Measurements from ENCODE around the gene IL4R. TPM values are rescaled to one million over a fixed set of nuclear protein-coding genes. Genes with fewer than 3 reads are reported as not detected.

IL4R gene
- total RNA-seq, 1 experiment from 2014 or later: 28.6 TPM

- no CpG with 5 or more reads among the region's 5 CpGs for WGBS (ENCODE audit: extremely low coverage, insufficient read length, low lambda C conversion rate)
- H3K79me2 ChIP-seq (ENCODE audit: insufficient read depth, low read length): no peaks in the 10 kb centered on the region
Measured at GRCh38 chr16:27363246-27363632, 49.5 kb downstream of the IL4R start.

More at GRCh38 chr16:27363246-27363632, 49.5 kb downstream of the IL4R start:
- Histone ChIP-seq H2BK15ac (ENCODE audit: low read depth, low read length) (no peak overlapping the region), H2BK20ac (ENCODE audit: low read depth, low read length, poor library complexity, severe bottlenecking) (no peak overlapping the region), H3K9ac (ENCODE audit: extremely low read depth, insufficient read length, low read length) (no peak overlapping the region), H3K23me2 (ENCODE audit: insufficient read length, low read depth, low read length, poor library complexity, severe bottlenecking) (no peaks in the 10 kb centered on the region), H2AK5ac (ENCODE audit: insufficient read length, low read length) (no peak overlapping the region), H3K56ac (ENCODE audit: insufficient read length, low read depth, low read length) (no peak overlapping the region), H3K4ac (ENCODE audit: low read depth, low read length) (no peak overlapping the region), H3K4me1 (ENCODE audit: insufficient read depth, low read length) (no peaks in the 10 kb centered on the region), H3K27me3 (ENCODE audit: insufficient read depth, low read length) (no peaks in the 10 kb centered on the region), H3T11ph (ENCODE audit: low read length) (no peak overlapping the region), H2BK120ac (ENCODE audit: low read depth, low read length, poor library complexity, severe bottlenecking) (no peak overlapping the region), H4K5ac (ENCODE audit: insufficient read length, low read depth, low read length) (no peak overlapping the region), H2BK12ac (ENCODE audit: insufficient read length, low read depth, low read length) (no peak overlapping the region), H2AFZ (ENCODE audit: low read length) (no peak overlapping the region), H2BK5ac (ENCODE audit: insufficient read length, low read length) (no peak overlapping the region), H4K20me1 (ENCODE audit: control insufficient read depth, insufficient read depth, insufficient read length) (no peaks in the 10 kb centered on the region), H3K27ac (ENCODE audit: insufficient read length, low read depth, low read length) (no peak overlapping the region), H4K8ac (replicated peaks; ENCODE audit: insufficient read length, low read depth, low read length) (no peak overlapping the region), H3K18ac (ENCODE audit: insufficient read length, low read depth, low read length) (no peak overlapping the region), H3K9me3 (ENCODE audit: control insufficient read depth, low read depth, low read length) (no peaks in the 10 kb centered on the region), H3K4me2 (ENCODE audit: insufficient read depth, insufficient read length, low read length) (no peak overlapping the region), H4K91ac (ENCODE audit: insufficient read length, low read depth, low read length) (no peak overlapping the region), H3K79me1 (ENCODE audit: insufficient read depth, low read depth, low read length, poor library complexity, severe bottlenecking) (no peaks in the 10 kb centered on the region), H3K23ac (ENCODE audit: insufficient read length, low read depth, low read length) (no peak overlapping the region), H3K14ac (ENCODE audit: insufficient read depth, low read length) (no peak overlapping the region)
- H3K27me3 Mint-ChIP-seq (ENCODE audit: low read depth): no peaks in the 10 kb centered on the region
- TF ChIP-seq, protein P1, sequence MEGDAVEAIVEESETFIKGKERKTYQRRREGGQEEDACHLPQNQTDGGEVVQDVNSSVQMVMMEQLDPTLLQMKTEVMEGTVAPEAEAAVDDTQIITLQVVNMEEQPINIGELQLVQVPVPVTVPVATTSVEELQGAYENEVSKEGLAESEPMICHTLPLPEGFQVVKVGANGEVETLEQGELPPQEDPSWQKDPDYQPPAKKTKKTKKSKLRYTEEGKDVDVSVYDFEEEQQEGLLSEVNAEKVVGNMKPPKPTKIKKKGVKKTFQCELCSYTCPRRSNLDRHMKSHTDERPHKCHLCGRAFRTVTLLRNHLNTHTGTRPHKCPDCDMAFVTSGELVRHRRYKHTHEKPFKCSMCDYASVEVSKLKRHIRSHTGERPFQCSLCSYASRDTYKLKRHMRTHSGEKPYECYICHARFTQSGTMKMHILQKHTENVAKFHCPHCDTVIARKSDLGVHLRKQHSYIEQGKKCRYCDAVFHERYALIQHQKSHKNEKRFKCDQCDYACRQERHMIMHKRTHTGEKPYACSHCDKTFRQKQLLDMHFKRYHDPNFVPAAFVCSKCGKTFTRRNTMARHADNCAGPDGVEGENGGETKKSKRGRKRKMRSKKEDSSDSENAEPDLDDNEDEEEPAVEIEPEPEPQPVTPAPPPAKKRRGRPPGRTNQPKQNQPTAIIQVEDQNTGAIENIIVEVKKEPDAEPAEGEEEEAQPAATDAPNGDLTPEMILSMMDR (conservative IDR thresholded peaks at IDR 0.05): peak; percentile 39; the same call in 2 of the 3 replicates
- no peak for DNase-seq
- H3K4me3 Mint-ChIP-seq: no peak overlapping the region
- H3K36me3 Mint-ChIP-seq (ENCODE audit: insufficient read depth in 1 of 3, low read depth in 3 of 3): peaks cover 16 to 40% (median 18%) of the 10 kb centered on the region in 3 experiments; a peak in 6 of 7 replicates
- H3K9me3 Mint-ChIP-seq: no peaks in the 10 kb centered on the region; a peak in 1 of 5 replicates
- H3K27ac Mint-ChIP-seq: no peak overlapping the region
- H3K4me1 Mint-ChIP-seq: peaks cover 7 to 9% of the 10 kb centered on the region in 2 experiments
